ENCODE data around the gene CLDN14. TPM values are rescaled to one million over a fixed set of nuclear protein-coding genes. Genes with fewer than 3 reads are reported as not detected.

CLDN14 gene
- total and polyA plus RNA-seq, 12 donors: 0.06 TPM; not detected in 11

GRCh38 chr21:36489103-36489775, 9.3 kb upstream of the CLDN14 start:
- Histone ChIP-seq H3K27me3 (peaks cover 0 to 7% (median 0%) of the 10 kb centered on the region in 7 donors), H3K4me3 (no peak overlapping the region), H3K9me3 (no peaks in the 10 kb centered on the region), H3K36me3 (no peaks in the 10 kb centered on the region), H3K4me1 (no peaks in the 10 kb centered on the region), H3K27ac (no peak overlapping the region)
- TF ChIP-seq CTCF (IDR thresholded peaks at IDR 0.05): no peak
- no peak for ATAC-seq
- DNase-seq: no peak
- 68 to 73% methylated on average over 10 of the region's 10 CpGs for WGBS, 2 donors
- intact Hi-C loops (cut with DNase I): no loop called here

GRCh38 chr21:36487641-36488307, 7.9 kb upstream of the CLDN14 start:
- intact Hi-C loops (cut with DNase I): no loop called here
- Histone ChIP-seq H3K9me3 (no peaks in the 10 kb centered on the region), H3K4me1 (no peaks in the 10 kb centered on the region), H3K27ac (no peak overlapping the region), H3K27me3 (peaks cover 0 to 7% (median 0%) of the 10 kb centered on the region in 7 donors), H3K4me3 (no peak overlapping the region), H3K36me3 (no peaks in the 10 kb centered on the region)
- 68 to 71% methylated on average over 6 of the region's 6 CpGs for WGBS, 2 donors
- DNase-seq: no peak
- no peak for TF ChIP-seq CTCF (IDR thresholded peaks at IDR 0.05)
- ATAC-seq: no peak

- 86 to 87% methylated on average over 9 of the region's 9 CpGs for WGBS, 2 donors
- DNase-seq: no peak
- intact Hi-C loops (cut with DNase I): no loop called here
Measured at GRCh38 chr21:36486246-36486645, 6.3 kb upstream of the CLDN14 start.

GRCh38 chr21:36485476-36485875, 5.6 kb upstream of the CLDN14 start:
- no peak overlapping the region for H3K4me3 ChIP-seq
- TF ChIP-seq CTCF (IDR thresholded peaks at IDR 0.05): no peak
- H3K9me3 ChIP-seq: no peaks in the 10 kb centered on the region
- no peaks in the 10 kb centered on the region for H3K27me3 ChIP-seq
- WGBS, 2 donors: 88 to 90% methylated on average over 7 of the region's 7 CpGs
- H3K36me3 ChIP-seq: no peaks in the 10 kb centered on the region
- ATAC-seq (no peak), DNase-seq (no peak)
- H3K27ac ChIP-seq: no peak overlapping the region
- no peaks in the 10 kb centered on the region for H3K4me1 ChIP-seq
- intact Hi-C loops (cut with DNase I): no loop called here

More at GRCh38 chr21:36486246-36486645, 6.3 kb upstream of the CLDN14 start:
- Histone ChIP-seq H3K27ac (no peak overlapping the region), H3K9me3 (no peaks in the 10 kb centered on the region), H3K36me3 (no peaks in the 10 kb centered on the region), H3K4me1 (no peaks in the 10 kb centered on the region), H3K4me3 (no peak overlapping the region), H3K27me3 (no peaks in the 10 kb centered on the region)
- TF ChIP-seq CTCF (IDR thresholded peaks at IDR 0.05): no peak
- no peak for ATAC-seq
